ACC112 (cell line): ENCODE measurements around the gene ECT2L.

ENCODE experiments used
- H2AFZ ChIP-seq: fragments of 200-600 bp; sonication (generic); one replicate; pipeline ENCODE4 v1.6.0; 2017; ENCODE audit warnings: antibody characterized with exemption, low read length; ENCODE audit not compliant: unreplicated experiment
- H3K27ac ChIP-seq: fragments of 200-600 bp; sonication (generic); 2 replicates; pipeline ENCODE4 v1.5.1; 2014; ENCODE audit warnings: low read depth, mild to moderate bottlenecking, antibody characterized with exemption, low read length, moderate library complexity
- H3K27me3 ChIP-seq: fragments of 200-600 bp; sonication (generic); 2 replicates; pipeline ENCODE4 v1.6.1; 2014; ENCODE audit warnings: mild to moderate bottlenecking, antibody characterized with exemption, low read length, moderate library complexity, mixed read lengths; ENCODE audit not compliant: insufficient read depth
- H3K36me3 ChIP-seq: fragments of 200-600 bp; sonication (generic); 2 replicates; pipeline ENCODE4 v1.6.1; 2016; ENCODE audit warnings: mild to moderate bottlenecking, antibody characterized with exemption, low read length, moderate library complexity, mixed read lengths; ENCODE audit not compliant: insufficient read depth
- H3K4me1 ChIP-seq: fragments of 200-600 bp; sonication (generic); one replicate; pipeline ENCODE4 v1.6.1; 2016; ENCODE audit warnings: low read length, mixed read lengths; ENCODE audit not compliant: insufficient read depth, unreplicated experiment, control insufficient read depth
- H3K4me3 ChIP-seq: fragments of 200-600 bp; sonication (generic); 2 replicates; pipeline ENCODE4 v1.5.1; 2014; ENCODE audit warnings: mild to moderate bottlenecking, low read depth, low read length
- H3K79me2 ChIP-seq: fragments of 200-600 bp; sonication (generic); one replicate; pipeline ENCODE4 v1.6.0; 2016; ENCODE audit warnings: low read length; ENCODE audit not compliant: control insufficient read depth, unreplicated experiment, insufficient read depth

ECT2L gene

DNA sequence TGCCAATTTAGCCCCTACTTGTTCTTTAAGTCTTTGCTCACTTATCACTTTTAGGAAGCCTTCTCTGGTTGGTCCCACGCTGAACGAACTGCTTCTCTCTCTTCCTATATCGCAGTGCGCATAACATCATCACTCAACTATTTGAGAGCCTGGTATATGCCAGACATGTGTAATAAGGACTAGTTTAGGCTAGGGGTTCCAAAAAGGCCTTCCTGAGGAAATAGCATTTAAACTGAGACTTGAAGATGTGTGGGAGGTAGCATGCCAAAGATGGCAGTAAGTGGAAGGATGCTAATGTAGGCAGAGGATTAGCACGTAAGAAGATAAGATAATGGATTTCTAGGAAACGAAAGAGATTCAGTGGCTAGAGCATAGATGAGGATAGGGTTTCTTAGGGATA, 17.6 kb upstream of the ECT2L start:
- no peak overlapping the region for H3K27ac ChIP-seq
- H3K4me1 ChIP-seq = no peaks in the 10 kb centered on the region
- H2AFZ ChIP-seq = no peak overlapping the region
- no peaks in the 10 kb centered on the region for H3K27me3 ChIP-seq
- no peak overlapping the region for H3K4me3 ChIP-seq
- no peaks in the 10 kb centered on the region for H3K79me2 ChIP-seq
- no peaks in the 10 kb centered on the region; the same call in 1 of the 2 replicates for H3K36me3 ChIP-seq

- H3K27me3 ChIP-seq = no peaks in the 10 kb centered on the region
- H3K27ac ChIP-seq = no peak overlapping the region
- no peaks in the 10 kb centered on the region for H3K4me1 ChIP-seq
- no peak overlapping the region for H2AFZ ChIP-seq
- no peaks in the 10 kb centered on the region for H3K79me2 ChIP-seq
- no peak overlapping the region for H3K4me3 ChIP-seq
- no peaks in the 10 kb centered on the region; the same call in 1 of the 2 replicates for H3K36me3 ChIP-seq
Measured at GRCh38 chr6:138782243-138782642, 13.6 kb upstream of the ECT2L start.

GRCh38 chr6:138785079-138785478, 10.8 kb upstream of the ECT2L start:
- H3K27me3 ChIP-seq = no peaks in the 10 kb centered on the region
- H3K36me3 ChIP-seq = no peaks in the 10 kb centered on the region; the same call in 1 of the 2 replicates
- H2AFZ ChIP-seq = no peak overlapping the region
- H3K4me1 ChIP-seq = no peaks in the 10 kb centered on the region
- H3K79me2 ChIP-seq = no peaks in the 10 kb centered on the region
- H3K27ac ChIP-seq = no peak overlapping the region
- no peak overlapping the region for H3K4me3 ChIP-seq

GRCh38 chr6:138785980-138786379, 9.9 kb upstream of the ECT2L start:
- no peak overlapping the region for H3K4me3 ChIP-seq
- H3K27ac ChIP-seq = no peak overlapping the region
- no peaks in the 10 kb centered on the region for H3K4me1 ChIP-seq
- H2AFZ ChIP-seq = no peak overlapping the region
- H3K36me3 ChIP-seq = no peaks in the 10 kb centered on the region; the same call in 1 of the 2 replicates
- H3K27me3 ChIP-seq = no peaks in the 10 kb centered on the region
- H3K79me2 ChIP-seq = no peaks in the 10 kb centered on the region

- Histone ChIP-seq H3K4me1 (no peaks in the 10 kb centered on the region), H2AFZ (no peak overlapping the region), H3K4me3 (no peak overlapping the region), H3K27me3 (no peaks in the 10 kb centered on the region), H3K27ac (no peak overlapping the region), H3K79me2 (no peaks in the 10 kb centered on the region), H3K36me3 (peaks cover 4% of the 10 kb centered on the region; the same call in 1 of the 2 replicates)
Measured at GRCh38 chr6:138787138-138787537, 8.7 kb upstream of the ECT2L start.

DNA sequence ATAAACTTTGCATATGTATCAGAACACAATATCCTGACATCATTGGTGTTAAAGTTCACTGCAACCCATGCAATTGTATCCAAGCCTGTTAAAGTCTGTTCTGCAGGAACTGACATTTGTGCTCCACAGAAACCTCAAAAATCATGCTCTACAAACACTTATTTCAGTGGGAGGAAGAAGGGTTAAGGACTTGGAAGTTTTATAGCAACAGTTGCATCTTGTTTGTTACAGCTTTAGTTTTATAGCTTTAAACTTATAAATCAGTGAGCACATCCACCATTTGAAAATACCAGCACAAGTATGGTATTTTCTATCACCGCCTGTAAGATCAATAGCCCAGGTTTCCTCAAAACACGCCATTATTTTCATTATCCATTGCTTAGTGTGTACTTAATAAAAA, 884 bp downstream of the ECT2L start:
- no peak overlapping the region for H2AFZ ChIP-seq
- H3K27ac ChIP-seq = no peak overlapping the region
- H3K27me3 ChIP-seq = peaks cover 7% of the 10 kb centered on the region
- H3K4me3 ChIP-seq = peak overlapping the region; percentile 73; the same call in 1 of the 2 replicates
- H3K79me2 ChIP-seq = no peaks in the 10 kb centered on the region
- peaks cover 5% of the 10 kb centered on the region for H3K4me1 ChIP-seq
- H3K36me3 ChIP-seq = no peaks in the 10 kb centered on the region

DNA sequence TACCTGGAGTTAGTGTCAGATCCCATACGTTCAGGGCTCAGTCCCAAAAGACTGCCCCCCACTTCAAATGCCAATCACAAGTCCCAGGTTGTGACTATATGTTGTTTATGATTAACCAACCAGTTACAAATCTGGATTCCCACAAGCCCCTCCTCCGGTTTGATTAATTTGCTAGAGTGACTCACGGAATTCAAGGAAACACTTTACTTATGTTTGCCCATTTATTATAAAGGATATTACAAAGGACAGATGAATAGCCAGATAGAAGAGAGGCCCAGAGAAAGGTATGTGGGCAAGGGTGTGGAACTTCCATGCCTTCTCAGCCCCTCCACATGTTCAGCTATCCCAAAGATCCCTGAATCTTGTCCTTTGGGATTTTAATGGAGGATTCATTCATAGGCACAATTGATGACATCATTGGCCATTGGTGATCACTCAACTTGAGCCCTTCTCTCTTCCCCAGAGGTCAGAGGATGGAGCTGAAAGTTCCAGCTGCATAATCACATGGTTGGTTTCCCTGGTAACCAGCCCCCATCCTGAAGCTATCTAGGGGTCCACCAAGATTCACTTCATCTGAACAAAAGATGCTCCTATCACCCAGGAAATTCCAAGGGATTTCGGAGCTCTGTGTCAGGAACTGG, 2.0 kb downstream of the ECT2L start:
- no peaks in the 10 kb centered on the region for H3K36me3 ChIP-seq
- H3K4me1 ChIP-seq = peaks cover 5% of the 10 kb centered on the region
- no peak overlapping the region for H3K27ac ChIP-seq
- H3K27me3 ChIP-seq = peaks cover 7% of the 10 kb centered on the region
- H2AFZ ChIP-seq = no peak overlapping the region
- H3K79me2 ChIP-seq = no peaks in the 10 kb centered on the region
- H3K4me3 ChIP-seq = no peak overlapping the region

GRCh38 chr6:138800377-138801150, 4.7 kb downstream of the ECT2L start:
- Histone ChIP-seq H3K27ac (no peak overlapping the region), H3K4me3 (no peak overlapping the region), H3K79me2 (no peaks in the 10 kb centered on the region), H3K4me1 (peaks cover 5% of the 10 kb centered on the region), H3K36me3 (no peaks in the 10 kb centered on the region), H3K27me3 (peaks cover 13% of the 10 kb centered on the region), H2AFZ (no peak overlapping the region)

DNA sequence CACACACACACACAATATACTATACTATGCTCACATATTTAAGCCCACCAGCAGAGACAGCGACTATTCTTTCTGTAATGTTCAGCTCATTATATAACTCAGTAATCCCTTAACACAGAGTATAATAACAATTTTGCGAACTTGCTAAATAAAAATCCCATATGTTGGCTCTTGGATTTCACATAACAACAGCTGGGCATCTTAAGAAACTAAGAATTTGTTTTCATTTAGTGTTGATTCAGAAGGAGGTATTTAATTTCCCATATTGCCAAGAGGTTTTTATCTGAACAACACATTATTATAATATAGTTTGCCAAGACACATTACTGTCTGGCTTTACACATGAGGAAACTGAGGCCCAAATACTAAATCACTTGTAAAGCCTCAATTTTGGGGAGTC, 7.4 kb downstream of the ECT2L start:
- H2AFZ ChIP-seq = no peak overlapping the region
- H3K36me3 ChIP-seq = no peaks in the 10 kb centered on the region

GRCh38 chr6:138803861-138804260, 8.0 kb downstream of the ECT2L start:
- H3K27me3 ChIP-seq = peaks cover 10% of the 10 kb centered on the region
- no peaks in the 10 kb centered on the region for H3K4me1 ChIP-seq
- H2AFZ ChIP-seq = no peak overlapping the region
- no peaks in the 10 kb centered on the region for H3K79me2 ChIP-seq
- no peak overlapping the region for H3K4me3 ChIP-seq
- no peak overlapping the region for H3K27ac ChIP-seq
- H3K36me3 ChIP-seq = no peaks in the 10 kb centered on the region

More for the DNA sequence above, 7.4 kb downstream of the ECT2L start:
- no peaks in the 10 kb centered on the region for H3K79me2 ChIP-seq
- no peaks in the 10 kb centered on the region for H3K4me1 ChIP-seq
- H3K4me3 ChIP-seq = no peak overlapping the region
- H3K27ac ChIP-seq = no peak overlapping the region
- peaks cover 10% of the 10 kb centered on the region for H3K27me3 ChIP-seq
